Measurements from ENCODE around the gene ATP10B. TPM values are rescaled to one million over a fixed set of nuclear protein-coding genes. Genes with fewer than 3 reads are reported as not detected.
"Not testable (repeated sequence)": the region's sequence is repeated elsewhere in the genome, so short reads cannot be mapped to it uniquely, and the experiment has no call there.

Gene ATP10B
- total and polyA plus RNA-seq, 3 experiments from 2014 or later, result not detected

DNA sequence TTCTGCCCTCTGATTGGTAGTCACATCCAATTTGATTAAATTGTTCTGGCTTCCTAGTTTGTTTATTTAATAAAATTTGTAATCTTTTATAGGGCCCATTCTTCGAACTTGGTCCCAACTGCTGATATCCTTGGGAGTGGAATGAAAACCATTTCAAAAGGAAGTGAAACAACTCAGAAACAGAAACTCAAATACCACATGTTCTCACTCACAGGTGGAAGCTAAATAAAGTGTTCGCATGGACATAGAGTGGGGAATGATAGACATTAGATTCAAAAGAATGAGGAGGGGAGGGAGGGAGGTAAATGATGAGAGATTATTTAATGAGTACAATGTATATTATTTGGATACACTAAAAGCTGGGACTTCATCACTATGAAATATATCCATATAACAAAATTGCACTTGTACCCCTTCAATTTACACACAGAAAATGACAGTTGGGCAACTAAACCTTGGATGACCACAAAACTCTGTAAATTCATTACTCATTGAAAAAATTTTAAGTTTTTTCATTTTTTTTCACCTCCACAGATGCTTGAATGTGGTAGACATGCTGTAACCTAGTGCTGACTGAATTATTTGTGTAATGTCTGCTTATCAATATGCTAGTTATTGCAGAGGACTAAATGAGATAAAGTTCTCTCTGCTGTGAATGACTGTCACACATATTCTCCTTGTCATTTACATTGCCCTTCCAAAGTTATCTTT lies 16.0 kb downstream of the ATP10B start:
- Mint-ChIP-seq H3K4me1 (no peaks in the 10 kb centered on the region), H3K36me3 (no peaks in the 10 kb centered on the region), H3K9me3 (peaks cover 0 to 13% (median 6%) of the 10 kb centered on the region in 5 donors), H3K27ac (no peak overlapping the region), H3K27me3 (peaks cover under 1 to 5% of the 10 kb centered on the region in 2 donors), H3K4me3 (no peak overlapping the region)
- H3K27me3 ChIP-seq (ENCODE audit: insufficient read depth, low read length, poor library complexity, severe bottlenecking), result no peaks in the 10 kb centered on the region
- H3K36me3 ChIP-seq (ENCODE audit: insufficient read depth, low read length), result no peaks in the 10 kb centered on the region
- H3K27ac ChIP-seq (ENCODE audit: low read depth, low read length), result no peak overlapping the region
- ChIA-PET POLR2A (no interaction called here), CTCF (no interaction called here)
- no peak for DNase-seq
- H3K4me3 ChIP-seq (ENCODE audit: low read length), result no peak overlapping the region
- no peaks in the 10 kb centered on the region for H3K9me3 ChIP-seq (ENCODE audit: low read length)
- H3K4me1 ChIP-seq (ENCODE audit: insufficient read depth, low read length), result no peaks in the 10 kb centered on the region

DNA sequence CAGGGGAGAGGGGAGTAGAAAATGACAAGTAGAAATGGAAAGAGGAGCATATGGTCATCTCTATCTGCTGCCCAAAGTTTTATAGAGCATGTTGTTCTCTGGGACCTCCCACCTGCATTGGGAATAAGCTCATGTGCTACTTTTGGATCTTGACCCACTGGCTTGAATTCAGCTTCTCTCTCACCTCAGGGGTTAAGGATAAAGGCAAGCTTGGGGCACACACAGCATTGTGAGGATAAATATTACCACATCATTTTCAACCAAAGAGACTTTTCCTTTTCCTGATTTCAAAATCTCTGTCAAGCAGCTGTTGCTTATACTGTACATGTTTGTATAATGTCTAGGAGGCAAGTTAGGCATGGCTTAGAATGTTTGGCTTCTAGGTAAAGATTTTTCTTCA lies 16.6 kb downstream of the ATP10B start:
- H3K4me1 ChIP-seq (ENCODE audit: insufficient read depth, low read length), result no peaks in the 10 kb centered on the region
- CTCF ChIA-PET, result no interaction called here
- Mint-ChIP-seq H3K27me3 (peaks cover 3 to 5% of the 10 kb centered on the region in 2 donors), H3K4me3 (no peak overlapping the region), H3K27ac (no peak overlapping the region), H3K4me1 (no peaks in the 10 kb centered on the region), H3K36me3 (no peaks in the 10 kb centered on the region), H3K9me3 (peaks cover 0 to 16% (median 6%) of the 10 kb centered on the region in 5 donors)
- H3K4me3 ChIP-seq (ENCODE audit: low read length), result no peak overlapping the region
- H3K27me3 ChIP-seq (ENCODE audit: insufficient read depth, low read length, poor library complexity, severe bottlenecking), result no peaks in the 10 kb centered on the region
- H3K27ac ChIP-seq (ENCODE audit: low read depth, low read length), result no peak overlapping the region
- no peaks in the 10 kb centered on the region for H3K36me3 ChIP-seq (ENCODE audit: insufficient read depth, low read length)
- H3K9me3 ChIP-seq (ENCODE audit: low read length), result no peaks in the 10 kb centered on the region
- DNase-seq, result no peak
- POLR2A ChIA-PET, result no interaction called here

DNA sequence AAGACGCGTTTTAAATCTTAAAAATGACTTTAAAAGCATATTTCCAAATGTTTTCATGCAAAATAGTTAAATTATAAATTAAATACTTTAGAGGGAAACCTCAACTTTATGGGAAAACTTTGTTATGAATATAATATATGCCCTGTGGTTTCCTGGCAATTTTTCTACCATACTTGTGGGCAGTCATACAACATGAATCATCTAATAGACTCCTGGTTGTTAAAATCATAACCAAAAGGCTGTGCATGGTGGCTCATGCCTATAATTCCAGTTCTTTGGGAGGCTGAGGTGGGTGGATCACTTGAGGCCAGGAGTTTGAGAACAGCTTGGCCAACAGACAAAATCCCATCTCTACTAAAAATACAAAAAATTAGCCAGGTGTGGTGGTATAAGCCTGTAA lies 18.2 kb downstream of the ATP10B start:
- Histone ChIP-seq H3K36me3 (ENCODE audit: insufficient read depth, low read length) (no peaks in the 10 kb centered on the region), H3K27me3 (ENCODE audit: insufficient read depth, low read length, poor library complexity, severe bottlenecking) (no peaks in the 10 kb centered on the region), H3K27ac (ENCODE audit: low read depth, low read length) (no peak overlapping the region), H3K4me3 (ENCODE audit: low read length) (no peak overlapping the region), H3K4me1 (ENCODE audit: insufficient read depth, low read length) (no peaks in the 10 kb centered on the region), H3K9me3 (ENCODE audit: low read length) (no peaks in the 10 kb centered on the region)
- H3K27ac Mint-ChIP-seq, result no peak overlapping the region
- peaks cover 2 to 16% (median 6%) of the 10 kb centered on the region in 5 donors for H3K9me3 Mint-ChIP-seq
- H3K4me1 Mint-ChIP-seq, result no peaks in the 10 kb centered on the region
- ChIA-PET CTCF (no interaction called here), POLR2A (no interaction called here)
- peaks cover 1 to 4% of the 10 kb centered on the region in 2 donors for H3K27me3 Mint-ChIP-seq
- no peak overlapping the region for H3K4me3 Mint-ChIP-seq
- no peaks in the 10 kb centered on the region for H3K36me3 Mint-ChIP-seq
- DNase-seq, result no peak

- H3K27ac ChIP-seq (ENCODE audit: low read depth, low read length), result no peak overlapping the region
- Mint-ChIP-seq H3K36me3 (no peaks in the 10 kb centered on the region), H3K9me3 (peaks cover 6 to 22% (median 12%) of the 10 kb centered on the region in 5 donors), H3K4me3 (no peak overlapping the region), H3K27me3 (peaks cover 0 to 4% of the 10 kb centered on the region in 2 donors), H3K4me1 (no peaks in the 10 kb centered on the region), H3K27ac (peak overlapping the region in 1 of 8 donors; percentile 18)
- ChIA-PET CTCF (no interaction called here), POLR2A (no interaction called here)
- H3K9me3 ChIP-seq (ENCODE audit: low read length), result no peaks in the 10 kb centered on the region
- H3K36me3 ChIP-seq (ENCODE audit: insufficient read depth, low read length), result no peaks in the 10 kb centered on the region
- H3K27me3 ChIP-seq (ENCODE audit: insufficient read depth, low read length, poor library complexity, severe bottlenecking), result no peaks in the 10 kb centered on the region
- no peak overlapping the region for H3K4me3 ChIP-seq (ENCODE audit: low read length)
- no peak for DNase-seq
- H3K4me1 ChIP-seq (ENCODE audit: insufficient read depth, low read length), result no peaks in the 10 kb centered on the region
Measured at GRCh38 chr5:160831801-160832200, 20.2 kb downstream of the ATP10B start.

GRCh38 chr5:160824301-160825001 lies 27.6 kb downstream of the ATP10B start:
- no peak for DNase-seq
- Histone ChIP-seq H3K27me3 (ENCODE audit: insufficient read depth, low read length, poor library complexity, severe bottlenecking) (no peaks in the 10 kb centered on the region), H3K27ac (ENCODE audit: low read depth, low read length) (no peak overlapping the region), H3K36me3 (ENCODE audit: insufficient read depth, low read length) (no peaks in the 10 kb centered on the region), H3K4me3 (ENCODE audit: low read length) (no peak overlapping the region), H3K4me1 (ENCODE audit: insufficient read depth, low read length) (no peaks in the 10 kb centered on the region), H3K9me3 (ENCODE audit: low read length) (no peaks in the 10 kb centered on the region)
- Mint-ChIP-seq H3K4me1 (no peaks in the 10 kb centered on the region), H3K27ac (no peak overlapping the region), H3K4me3 (no peak overlapping the region), H3K27me3 (peaks cover 0 to 2% of the 10 kb centered on the region in 2 donors), H3K36me3 (no peaks in the 10 kb centered on the region), H3K9me3 (peaks cover 17 to 28% (median 20%) of the 10 kb centered on the region in 5 donors)
- ChIA-PET CTCF (no interaction called here), POLR2A (no interaction called here)

- POLR2A ChIA-PET; CTCF ChIA-PET; H3K9me3 ChIP-seq (ENCODE audit: low read length); DNase-seq; H3K36me3 Mint-ChIP-seq; H3K4me3 ChIP-seq (ENCODE audit: low read length); H3K4me1 Mint-ChIP-seq; H3K27ac ChIP-seq (ENCODE audit: low read depth, low read length); H3K4me3 Mint-ChIP-seq; H3K27me3 ChIP-seq (ENCODE audit: insufficient read depth, low read length, poor library complexity, severe bottlenecking); H3K27ac Mint-ChIP-seq; H3K4me1 ChIP-seq (ENCODE audit: insufficient read depth, low read length); H3K36me3 ChIP-seq (ENCODE audit: insufficient read depth, low read length); H3K9me3 Mint-ChIP-seq: not testable (repeated sequence)
- peaks cover 10 to 16% of the 10 kb centered on the region in 2 donors for H3K27me3 Mint-ChIP-seq
Measured at GRCh38 chr5:160812996-160813395, 39.0 kb downstream of the ATP10B start.

DNA sequence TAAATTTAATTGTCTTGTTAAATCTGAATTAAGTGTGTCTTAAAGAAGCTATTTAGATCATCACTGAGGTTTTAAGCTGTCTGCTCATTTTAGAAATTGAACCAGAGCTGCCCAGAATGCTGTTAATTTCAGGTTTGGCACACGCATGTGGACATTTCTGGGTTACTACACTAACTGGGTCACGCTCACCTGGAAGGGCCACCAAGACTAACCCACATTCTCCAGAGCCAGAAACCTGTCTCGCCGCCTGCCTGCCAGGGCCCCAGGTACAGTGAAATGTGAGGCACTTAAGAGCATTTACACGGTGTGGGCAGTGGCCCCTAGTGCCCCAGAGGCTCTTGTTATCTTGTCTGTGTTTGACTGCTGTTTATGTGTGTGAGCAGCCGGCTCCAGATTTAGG lies 46.6 kb downstream of the ATP10B start:
- Mint-ChIP-seq H3K36me3 (no peaks in the 10 kb centered on the region), H3K4me3 (no peak overlapping the region), H3K27me3 (peaks cover 6 to 10% of the 10 kb centered on the region in 2 donors), H3K9me3 (peaks cover 0 to 3% (median 0%) of the 10 kb centered on the region in 5 donors), H3K27ac (no peak overlapping the region), H3K4me1 (no peaks in the 10 kb centered on the region)
- H3K36me3 ChIP-seq (ENCODE audit: insufficient read depth, low read length), result no peaks in the 10 kb centered on the region
- H3K9me3 ChIP-seq (ENCODE audit: low read length), result no peaks in the 10 kb centered on the region
- POLR2A ChIA-PET, result no interaction called here
- H3K4me1 ChIP-seq (ENCODE audit: insufficient read depth, low read length), result no peaks in the 10 kb centered on the region
- DNase-seq, result no peak
- H3K27ac ChIP-seq (ENCODE audit: low read depth, low read length), result no peak overlapping the region
- no peaks in the 10 kb centered on the region for H3K27me3 ChIP-seq (ENCODE audit: insufficient read depth, low read length, poor library complexity, severe bottlenecking)
- no peak overlapping the region for H3K4me3 ChIP-seq (ENCODE audit: low read length)
- CTCF ChIA-PET, result interaction anchor here (1.1 kb wide), 1 partner anchor 366 kb away, joined by 3 read pairs; no protein-coding TSS in a partner anchor

GRCh38 chr5:160802592-160802991 lies 49.4 kb downstream of the ATP10B start:
- Histone ChIP-seq H3K27ac (ENCODE audit: low read depth, low read length) (no peak overlapping the region), H3K9me3 (ENCODE audit: low read length) (no peaks in the 10 kb centered on the region), H3K36me3 (ENCODE audit: insufficient read depth, low read length) (no peaks in the 10 kb centered on the region), H3K27me3 (ENCODE audit: insufficient read depth, low read length, poor library complexity, severe bottlenecking) (no peaks in the 10 kb centered on the region), H3K4me1 (ENCODE audit: insufficient read depth, low read length) (no peaks in the 10 kb centered on the region), H3K4me3 (ENCODE audit: low read length) (no peak overlapping the region)
- Mint-ChIP-seq H3K27ac (no peak overlapping the region), H3K27me3 (peaks cover 7 to 15% of the 10 kb centered on the region in 2 donors), H3K36me3 (no peaks in the 10 kb centered on the region), H3K4me3 (no peak overlapping the region), H3K9me3 (peaks cover 0 to 3% (median 0%) of the 10 kb centered on the region in 5 donors), H3K4me1 (no peaks in the 10 kb centered on the region)
- DNase-seq, result no peak
- ChIA-PET CTCF (no interaction called here), POLR2A (no interaction called here)
